PC-3 (cell line): Measurements from ENCODE around the gene ZHX3. TPM values are rescaled to one million over a fixed set of nuclear protein-coding genes. Genes with fewer than 3 reads are reported as not detected.

ENCODE experiments used
- ATAC-seq: fragments of 200-7000 bp; cut with Tn5 transposase; 2 replicates; pipeline ENCODE4 v1.9.1; 2020; ENCODE audit warnings: mild to moderate bottlenecking, moderate library complexity
- BruUV-seq: library from RNA; stranded (reverse); fragments of 400-500 nt; replicated peaks from 2 replicates; lab custom pipeline; 2021; lab: Mats Ljungman, UMichigan
- CTCF ChIA-PET: fragments of 300-600 bp; sonication (Branson Sonifier 250); formaldehyde crosslinking; loops from one replicate; lab custom pipeline; 2022; ENCODE audit warnings: antibody characterized with exemption; lab: Charles Lee
- POLR2A ChIA-PET: fragments of 300-600 bp; sonication (Branson Sonifier 250); formaldehyde crosslinking; loops from one replicate; lab custom pipeline; 2022; ENCODE audit warnings: antibody characterized with exemption; ENCODE audit not compliant: unreplicated experiment; lab: Charles Lee
- DNase-seq: peaks from one replicate; pipeline ENCODE4 v3.0.0-alpha.2; 2015
- H2AFZ ChIP-seq: fragments of 300-600 bp; sonication (generic); 2 replicates; pipeline ENCODE4 v1.6.0; 2016; ENCODE audit warnings: antibody characterized with exemption, low read length
- H3F3A ChIP-seq: fragments of 300-600 bp; sonication (generic); one replicate; pipeline ENCODE4 v1.6.0; 2017; ENCODE audit warnings: antibody characterized with exemption, low read length, control low read depth, mild to moderate bottlenecking; ENCODE audit not compliant: unreplicated experiment
- H3K27ac ChIP-seq: fragments of 300-600 bp; sonication (generic); 2 replicates; pipeline ENCODE4 v1.5.1; 2016; ENCODE audit warnings: mild to moderate bottlenecking, low read length
- H3K27me3 ChIP-seq: fragments of 300-600 bp; sonication (generic); 2 replicates; pipeline ENCODE4 v1.6.1; 2016; ENCODE audit warnings: low read length, mixed read lengths
- H3K36me3 ChIP-seq: fragments of 300-600 bp; sonication (generic); 2 replicates; pipeline ENCODE4 v1.6.1; 2016; ENCODE audit warnings: low read depth, mixed run types, low read length, mixed read lengths
- H3K4me1 ChIP-seq: fragments of 300-600 bp; sonication (generic); 2 replicates; pipeline ENCODE4 v1.5.1; 2016; ENCODE audit warnings: low read length; ENCODE audit not compliant: insufficient read depth
- H3K4me2 ChIP-seq: fragments of 300-600 bp; sonication (generic); 2 replicates; pipeline ENCODE4 v1.6.0; 2016; ENCODE audit warnings: low read length
- H3K4me3 ChIP-seq: fragments of 300-600 bp; sonication (generic); 2 replicates; pipeline ENCODE4 v1.5.1; 2016; ENCODE audit warnings: mild to moderate bottlenecking, low read length, mixed read lengths
- H3K79me2 ChIP-seq: fragments of 300-600 bp; sonication (generic); 2 replicates; pipeline ENCODE4 v1.6.1; 2017; ENCODE audit warnings: low read length, mixed read lengths
- H3K9ac ChIP-seq: fragments of 300-600 bp; sonication (generic); 2 replicates; pipeline ENCODE4 v1.6.0; 2016; ENCODE audit warnings: mild to moderate bottlenecking, low read length
- H3K9me2 ChIP-seq: fragments of 300-600 bp; sonication (generic); replicated peaks from 2 replicates; pipeline ENCODE4 v1.6.1; 2016; ENCODE audit warnings: mixed run types, low read length, mixed read lengths
- H3K9me3 ChIP-seq: fragments of 300-600 bp; sonication (generic); 2 replicates; pipeline ENCODE4 v1.6.1; 2016; ENCODE audit warnings: low read length, mixed read lengths
- H4K20me1 ChIP-seq: fragments of 300-600 bp; sonication (generic); 2 replicates; pipeline ENCODE4 v1.6.1; 2016; ENCODE audit warnings: low read length, mixed read lengths
- EZH2 ChIP-seq: fragments of 300-600 bp; sonication (generic); IDR thresholded peaks from one replicate; pipeline ENCODE4 v1.6.1; 2017; ENCODE audit warnings: antibody characterized with exemption, mild to moderate bottlenecking, low read length; ENCODE audit not compliant: unreplicated experiment
- EZH2phosphoT487 ChIP-seq: fragments of 300-600 bp; sonication (generic); IDR thresholded peaks from 2 replicates; pipeline ENCODE4 v1.6.1; 2018; ENCODE audit warnings: mild to moderate bottlenecking, antibody characterized with exemption, low read length, borderline replicate concordance
- intact Hi-C: fragments of 100-400 bp; cut with micrococcal nuclease; formaldehyde crosslinking; loops from 2 replicates; pipeline ENCODE4 v1.9.0; 2023
- total RNA-seq: library from RNA; depleted of rRNA; stranded (reverse); fragments of >200 nt; gene quantifications from 2 replicates; pipeline ENCODE4 v1.2.3, GENCODE V29; 2014
- TF ChIP-seq, protein P1 (sequence below): fragments of 300-600 bp; sonication (generic); conservative IDR thresholded peaks from 2 replicates; pipeline ENCODE4 v1.5.1; 2017; ENCODE audit warnings: antibody characterized with exemption, low read depth, mild to moderate bottlenecking, low read length

Gene ZHX3
- total RNA-seq, 1 experiment from 2014 or later = 14.0 TPM

DNA sequence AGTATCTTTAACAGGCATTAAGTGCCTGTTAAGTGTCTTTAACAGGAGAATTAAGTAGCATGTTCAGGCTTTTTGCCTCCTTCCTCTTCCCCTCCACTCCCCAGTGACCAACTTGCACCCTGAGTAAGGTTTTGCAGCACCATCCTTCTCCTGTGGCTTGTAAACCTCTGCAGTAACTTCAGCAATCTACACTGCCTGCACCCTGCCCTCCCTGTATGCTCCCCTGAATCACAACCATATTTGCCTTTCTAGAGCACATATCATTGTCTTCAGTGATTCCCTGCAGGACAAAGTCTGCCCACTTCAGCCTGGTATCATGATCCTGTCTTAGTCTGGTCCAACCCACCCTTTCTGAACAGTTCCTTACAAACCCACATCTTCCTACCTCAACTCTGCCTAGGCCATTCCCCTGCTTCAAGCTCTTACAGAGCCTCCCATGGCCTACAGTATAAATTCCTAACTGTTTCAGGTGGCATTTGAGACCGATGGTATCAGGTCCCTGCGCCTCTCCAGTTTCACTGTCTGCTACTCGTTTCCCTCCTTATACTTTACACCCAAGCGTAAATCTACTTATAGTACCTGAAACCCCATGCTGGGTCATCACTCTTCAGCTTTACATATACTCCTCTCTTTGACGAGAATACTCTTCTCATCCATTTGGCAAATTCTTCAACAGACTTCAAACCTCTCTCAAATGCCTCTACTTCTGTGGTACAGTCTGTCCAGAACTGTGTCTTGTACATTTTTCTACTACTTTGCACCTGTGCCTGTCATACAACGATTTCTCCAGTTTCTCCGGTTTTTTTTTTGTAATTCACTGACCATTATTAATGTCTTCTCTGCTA lies 69.8 kb downstream of the ZHX3 start:
- TF ChIP-seq EZH2phosphoT487 (no peak), EZH2 (no peak)
- TF ChIP-seq, protein P1, sequence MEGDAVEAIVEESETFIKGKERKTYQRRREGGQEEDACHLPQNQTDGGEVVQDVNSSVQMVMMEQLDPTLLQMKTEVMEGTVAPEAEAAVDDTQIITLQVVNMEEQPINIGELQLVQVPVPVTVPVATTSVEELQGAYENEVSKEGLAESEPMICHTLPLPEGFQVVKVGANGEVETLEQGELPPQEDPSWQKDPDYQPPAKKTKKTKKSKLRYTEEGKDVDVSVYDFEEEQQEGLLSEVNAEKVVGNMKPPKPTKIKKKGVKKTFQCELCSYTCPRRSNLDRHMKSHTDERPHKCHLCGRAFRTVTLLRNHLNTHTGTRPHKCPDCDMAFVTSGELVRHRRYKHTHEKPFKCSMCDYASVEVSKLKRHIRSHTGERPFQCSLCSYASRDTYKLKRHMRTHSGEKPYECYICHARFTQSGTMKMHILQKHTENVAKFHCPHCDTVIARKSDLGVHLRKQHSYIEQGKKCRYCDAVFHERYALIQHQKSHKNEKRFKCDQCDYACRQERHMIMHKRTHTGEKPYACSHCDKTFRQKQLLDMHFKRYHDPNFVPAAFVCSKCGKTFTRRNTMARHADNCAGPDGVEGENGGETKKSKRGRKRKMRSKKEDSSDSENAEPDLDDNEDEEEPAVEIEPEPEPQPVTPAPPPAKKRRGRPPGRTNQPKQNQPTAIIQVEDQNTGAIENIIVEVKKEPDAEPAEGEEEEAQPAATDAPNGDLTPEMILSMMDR = no peak
- no peak overlapping the region for H3K4me3 ChIP-seq
- peak overlapping the region; percentile 81 for H3K27ac ChIP-seq
- ChIA-PET POLR2A (no interaction called here), CTCF (interaction anchor here (1.0 kb wide), 1 partner anchor 70 kb away, joined by 3 read pairs; no protein-coding TSS in a partner anchor)
- no peaks in the 10 kb centered on the region for H3K36me3 ChIP-seq
- intact Hi-C loops = loop anchor here (1.0 to 2.0 kb wide), 2 partner anchors 14 to 69 kb away; partner anchors contain the start of gene ZHX3
- ATAC-seq = no peak
- peaks cover 5% of the 10 kb centered on the region for H3F3A ChIP-seq
- H4K20me1 ChIP-seq = no peaks in the 10 kb centered on the region
- H3K9me3 ChIP-seq = no peaks in the 10 kb centered on the region
- H3K4me2 ChIP-seq = peak overlapping the region; percentile 74; the same call in 1 of the 2 replicates
- no peaks in the 10 kb centered on the region for H3K79me2 ChIP-seq
- no peak overlapping the region for H2AFZ ChIP-seq
- no TSS peak for BruUV-seq
- no peak overlapping the region for H3K9ac ChIP-seq
- peaks cover 23% of the 10 kb centered on the region for H3K4me1 ChIP-seq
- no peak for DNase-seq
- H3K27me3 ChIP-seq = no peaks in the 10 kb centered on the region
- H3K9me2 ChIP-seq = no peaks in the 10 kb centered on the region

DNA sequence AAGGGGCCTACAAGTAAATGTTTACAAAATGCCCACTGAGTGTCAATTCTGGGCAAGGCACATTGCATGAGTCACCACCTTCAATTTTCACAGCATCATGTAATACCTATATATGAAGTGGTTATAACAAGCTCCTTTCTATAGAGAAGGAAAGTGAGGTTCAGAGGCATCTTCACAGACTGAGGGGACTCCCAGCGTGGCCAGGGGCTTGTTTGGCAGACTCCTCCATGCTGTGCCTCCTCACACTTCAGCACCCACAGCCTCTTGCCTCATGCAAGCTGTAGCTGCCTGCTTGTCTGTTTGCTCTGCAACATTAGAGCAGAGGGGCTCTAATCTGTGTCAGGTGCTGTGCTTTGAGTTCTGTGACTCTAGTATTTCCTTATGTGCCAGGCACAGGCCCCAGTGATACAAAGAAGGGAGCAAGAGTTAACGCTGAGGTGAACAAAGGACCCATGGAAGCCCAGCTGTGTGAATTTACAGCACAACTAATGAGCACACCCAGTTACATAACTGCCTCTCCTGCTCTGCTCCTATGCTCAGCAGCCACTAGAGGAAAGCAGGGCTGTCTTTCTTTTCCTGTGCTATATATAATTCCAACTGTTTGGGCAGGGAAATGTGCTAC lies 72.3 kb downstream of the ZHX3 start:
- Histone ChIP-seq H3K4me3 (no peak overlapping the region), H3F3A (peaks cover 5% of the 10 kb centered on the region), H3K9me2 (no peaks in the 10 kb centered on the region), H3K79me2 (no peaks in the 10 kb centered on the region), H3K4me1 (peaks cover 23% of the 10 kb centered on the region), H3K9me3 (no peaks in the 10 kb centered on the region), H3K27ac (no peak overlapping the region), H3K36me3 (no peaks in the 10 kb centered on the region), H3K9ac (no peak overlapping the region), H2AFZ (no peak overlapping the region), H3K4me2 (no peak overlapping the region), H4K20me1 (no peaks in the 10 kb centered on the region), H3K27me3 (no peaks in the 10 kb centered on the region)
- no TSS peak for BruUV-seq
- TF ChIP-seq EZH2 (no peak), EZH2phosphoT487 (no peak)
- TF ChIP-seq, protein P1 = no peak
- ATAC-seq (no peak), DNase-seq (no peak)
- CTCF ChIA-PET = no interaction called here
- intact Hi-C loops = no loop called here
- POLR2A ChIA-PET = interaction anchor here (0.5 to 0.6 kb wide), 2 partner anchors 95 to 140 kb away, joined by 3 to 20 read pairs; no protein-coding TSS in a partner anchor
